H9 (cell line): ENCODE data around the gene CP. TPM values are rescaled to one million over a fixed set of nuclear protein-coding genes. Genes with fewer than 3 reads are reported as not detected.

Source experiments
- DNase-seq: peaks from one replicate; pipeline ENCODE4 v3.0.0-alpha.2; 2017
- H2AFZ ChIP-seq: one replicate; pipeline ENCODE4 v1.6.1; 2013; ENCODE audit warnings: mild to moderate bottlenecking, low read length, control low read depth, moderate library complexity
- H2AK5ac ChIP-seq: 2 replicates; pipeline ENCODE4 v1.6.1; 2013; ENCODE audit warnings: low read length, control low read depth, mixed read lengths; ENCODE audit not compliant: insufficient read length
- H2BK120ac ChIP-seq: one replicate; pipeline ENCODE4 v1.6.1; 2013; ENCODE audit warnings: low read depth, mild to moderate bottlenecking, low read length, control low read depth, inconsistent platforms; ENCODE audit not compliant: poor library complexity, severe bottlenecking
- H2BK12ac ChIP-seq: 2 replicates; pipeline ENCODE4 v1.6.1; 2013; ENCODE audit warnings: low read length, control low read depth, mixed read lengths, low read depth; ENCODE audit not compliant: insufficient read length
- H2BK15ac ChIP-seq: 2 replicates; pipeline ENCODE4 v1.6.1; 2013; ENCODE audit warnings: low read depth, low read length, control low read depth
- H2BK20ac ChIP-seq: one replicate; pipeline ENCODE4 v1.6.1; 2013; ENCODE audit warnings: low read depth, mild to moderate bottlenecking, low read length, control low read depth, inconsistent platforms; ENCODE audit not compliant: poor library complexity, severe bottlenecking
- H2BK5ac ChIP-seq: 2 replicates; pipeline ENCODE4 v1.6.1; 2013; ENCODE audit warnings: low read length, control low read depth, mixed read lengths; ENCODE audit not compliant: insufficient read length
- H3K14ac ChIP-seq: 2 replicates; pipeline ENCODE4 v1.6.1; 2013; ENCODE audit warnings: low read length, control low read depth; ENCODE audit not compliant: insufficient read depth
- H3K18ac ChIP-seq: 2 replicates; pipeline ENCODE4 v1.6.1; 2013; ENCODE audit warnings: low read depth, mild to moderate bottlenecking, mixed read lengths, low read length, control low read depth; ENCODE audit not compliant: insufficient read length
- H3K23ac ChIP-seq: 2 replicates; pipeline ENCODE4 v1.6.1; 2013; ENCODE audit warnings: low read length, control low read depth, mixed read lengths, low read depth; ENCODE audit not compliant: insufficient read length
- H3K23me2 ChIP-seq: 2 replicates; pipeline ENCODE4 v1.6.1; 2013; ENCODE audit warnings: low read depth, mild to moderate bottlenecking, mixed read lengths, low read length, control low read depth; ENCODE audit not compliant: insufficient read length, poor library complexity, severe bottlenecking
- H3K27ac ChIP-seq: 2 replicates; pipeline ENCODE4 v1.5.1; 2013; ENCODE audit warnings: low read length, control low read depth, mixed read lengths, low read depth; ENCODE audit not compliant: insufficient read length
- H3K27me3 ChIP-seq: 2 replicates; pipeline ENCODE4 v1.6.1; 2013; ENCODE audit warnings: low read length, control low read depth, inconsistent platforms; ENCODE audit not compliant: insufficient read depth
- H3K4ac ChIP-seq: 2 replicates; pipeline ENCODE4 v1.6.1; 2013; ENCODE audit warnings: low read depth, mild to moderate bottlenecking, control low read depth, inconsistent platforms, low read length, moderate library complexity
- H3K4me1 ChIP-seq: 2 replicates; pipeline ENCODE4 v1.6.1; 2013; ENCODE audit warnings: low read length, control low read depth, inconsistent platforms; ENCODE audit not compliant: insufficient read depth
- H3K4me2 ChIP-seq: 2 replicates; pipeline ENCODE4 v1.6.1; 2013; ENCODE audit warnings: low read length, control low read depth, mixed read lengths; ENCODE audit not compliant: insufficient read length, insufficient read depth
- H3K56ac ChIP-seq: 2 replicates; pipeline ENCODE4 v1.6.1; 2013; ENCODE audit warnings: low read depth, mild to moderate bottlenecking, mixed read lengths, low read length, control low read depth; ENCODE audit not compliant: insufficient read length
- H3K79me1 ChIP-seq: 2 replicates; pipeline ENCODE4 v1.6.1; 2013; ENCODE audit warnings: low read depth, mild to moderate bottlenecking, moderate library complexity, low read length, control low read depth, inconsistent platforms; ENCODE audit not compliant: insufficient read depth, poor library complexity, severe bottlenecking
- H3K79me2 ChIP-seq: 2 replicates; pipeline ENCODE4 v1.6.1; 2013; ENCODE audit warnings: low read length, control low read depth, inconsistent platforms; ENCODE audit not compliant: insufficient read depth
- H3K9ac ChIP-seq: 2 replicates; pipeline ENCODE4 v1.6.1; 2013; ENCODE audit warnings: low read length, control low read depth, mixed read lengths; ENCODE audit not compliant: insufficient read length; ENCODE audit errors: extremely low read depth
- H3K9me3 ChIP-seq: one replicate; pipeline ENCODE4 v1.6.1; 2013; ENCODE audit warnings: low read depth, low read length, inconsistent platforms; ENCODE audit not compliant: control insufficient read depth
- H3T11ph ChIP-seq: one replicate; pipeline ENCODE4 v1.6.1; 2013; ENCODE audit warnings: mild to moderate bottlenecking, low read length, control low read depth, inconsistent platforms
- H4K20me1 ChIP-seq: one replicate; pipeline ENCODE4 v1.6.1; 2013; ENCODE audit not compliant: control insufficient read depth, insufficient read length, insufficient read depth
- H4K5ac ChIP-seq: 2 replicates; pipeline ENCODE4 v1.6.1; 2013; ENCODE audit warnings: low read depth, mild to moderate bottlenecking, mixed read lengths, low read length, control low read depth; ENCODE audit not compliant: insufficient read length
- H4K8ac ChIP-seq: replicated peaks from 2 replicates; pipeline ENCODE4 v1.6.1; 2013; ENCODE audit warnings: low read length, control low read depth, mixed read lengths, low read depth; ENCODE audit not compliant: insufficient read length
- H4K91ac ChIP-seq: 2 replicates; pipeline ENCODE4 v1.6.1; 2013; ENCODE audit warnings: low read depth, mild to moderate bottlenecking, moderate library complexity, mixed read lengths, low read length, control low read depth; ENCODE audit not compliant: insufficient read length
- H3K27ac Mint-ChIP-seq, 3 experiments: 2 replicates in 2 of 3; 3 replicates in 1 of 3; pipeline ENCODE4 v1.8.0; 2020 to 2021; ENCODE audit warnings: mixed read lengths in 3 of 3, mild to moderate bottlenecking in 1 of 3, moderate library complexity in 1 of 3
- H3K27me3 Mint-ChIP-seq: 2 replicates; pipeline ENCODE4 v1.8.0; 2021; ENCODE audit warnings: low read depth, mild to moderate bottlenecking, moderate library complexity, mixed read lengths
- H3K36me3 Mint-ChIP-seq, 3 experiments: 2 replicates in 2 of 3; 3 replicates in 1 of 3; pipeline ENCODE4 v1.8.0; 2020 to 2021; ENCODE audit warnings: low read depth in 3 of 3, mixed read lengths in 3 of 3; ENCODE audit not compliant: insufficient read depth in 1 of 3
- H3K4me1 Mint-ChIP-seq, 2 experiments: 2 replicates each; pipeline ENCODE4 v1.8.0; 2020; ENCODE audit warnings: mixed read lengths in 2 of 2
- H3K4me3 Mint-ChIP-seq, 2 experiments: 2 replicates in 1 of 2; 3 replicates in 1 of 2; pipeline ENCODE4 v1.8.0; 2020 to 2021; ENCODE audit warnings: mild to moderate bottlenecking in 2 of 2, mixed read lengths in 2 of 2, moderate library complexity in 1 of 2
- H3K9me3 Mint-ChIP-seq, 2 experiments: 2 replicates in 1 of 2; 3 replicates in 1 of 2; pipeline ENCODE4 v1.8.0; 2020; ENCODE audit warnings: mild to moderate bottlenecking in 2 of 2, mixed read lengths in 2 of 2, moderate library complexity in 1 of 2
- CTCF ChIP-seq: fragments of 200-600 bp; sonication (generic); conservative IDR thresholded peaks from 3 replicates; pipeline ENCODE4 v1.8.0; 2021; ENCODE audit warnings: antibody characterized with exemption, mild to moderate bottlenecking
- WGBS: extraction: QIAGEN DNeasy Blood & Tissue Kit; methylation state at CpG from one replicate; pipeline ENCODE4 v1.1.7; 2013; ENCODE audit warnings: missing lambda C conversion rate, low lambda C conversion rate, mixed read lengths; ENCODE audit not compliant: insufficient read length; ENCODE audit errors: extremely low coverage; 5-methylcytosine and 5-hydroxymethylcytosine counted together
- long read RNA-seq: library from polyadenylated mRNA; unstranded; transcript quantifications from one replicate; pipeline ENCODE4 v2.0.0, GENCODE V29; 2020
- total RNA-seq: library from RNA; stranded (reverse); gene quantifications from 2 replicates; pipeline ENCODE4 v1.2.1, GENCODE V29; 2021

CP gene
- total RNA-seq: 0.66 and 1.1 TPM in 2 replicates
- long read RNA-seq: 0 reads

- no peak within 1 kb of the TSS; a peak in 1 of 7 replicates for H3K27ac Mint-ChIP-seq
- Histone ChIP-seq H3K27me3 (no peaks in the 10 kb centered on the region), H4K20me1 (no peaks in the 10 kb centered on the region), H2BK15ac (no peak within 1 kb of the TSS), H3K9me3 (no peaks in the 10 kb centered on the region), H3K23me2 (no peaks in the 10 kb centered on the region), H4K91ac (no peak within 1 kb of the TSS), H3K4me1 (peaks cover 7% of the 10 kb centered on the region; the same call in 1 of the 2 replicates), H3K18ac (no peak within 1 kb of the TSS), H4K5ac (no peak within 1 kb of the TSS), H3K56ac (no peak within 1 kb of the TSS), H3K23ac (no peak within 1 kb of the TSS), H3K79me2 (no peaks in the 10 kb centered on the region), H3K14ac (no peak within 1 kb of the TSS), H2AFZ (no peak within 1 kb of the TSS), H3K4me2 (no peak within 1 kb of the TSS), H3K79me1 (no peaks in the 10 kb centered on the region), H2BK12ac (no peak within 1 kb of the TSS), H3K27ac (no peak within 1 kb of the TSS), H3T11ph (no peak within 1 kb of the TSS), H2BK20ac (no peak within 1 kb of the TSS), H3K9ac (no peak within 1 kb of the TSS), H3K4ac (no peak within 1 kb of the TSS), H2BK120ac (no peak within 1 kb of the TSS), H4K8ac (no peak within 1 kb of the TSS), H2AK5ac (no peak within 1 kb of the TSS), H2BK5ac (no peak within 1 kb of the TSS)
- no peak within 1 kb of the TSS for H3K4me3 Mint-ChIP-seq
- WGBS: no CpG with 5 or more reads among the region's 3 CpGs
- peaks cover 4 to 11% of the 10 kb centered on the region in 2 experiments for H3K4me1 Mint-ChIP-seq
- no peak for TF ChIP-seq CTCF
- H3K27me3 Mint-ChIP-seq: no peaks in the 10 kb centered on the region
- peaks cover 5 to 8% of the 10 kb centered on the region in 2 experiments; a peak in 4 of 5 replicates for H3K9me3 Mint-ChIP-seq
- DNase-seq: no peak
- H3K36me3 Mint-ChIP-seq: peaks cover 0 to 13% (median 4%) of the 10 kb centered on the region in 3 experiments; a peak in 3 of 7 replicates
These were observed at the start of gene CP for GRCh38 chr3:149221783-149222517. TSS of gene CP (minus strand) at chr3:149221829. CDS start at chr3:149221792, 37 bp downstream.
